Gastroesophageal sphincter (tissue), 3 donors: Measurements from ENCODE around the gene ZNF829.

Source experiments
- CTCF ChIP-seq, 4 experiments: fragments of 200-600 bp in 2 of 4; fragments of 450-650 bp in 2 of 4; sonication (generic) in 1 of 4; IDR thresholded peaks; one replicate each; pipeline ENCODE4 v1.5.1; 2017 to 2019; ENCODE audit warnings: antibody characterized with exemption in 4 of 4, mild to moderate bottlenecking in 2 of 4, moderate library complexity in 2 of 4
- EP300 ChIP-seq: sonication (generic); formaldehyde crosslinking; IDR thresholded peaks from one replicate; pipeline ENCODE4 v1.6.1; 2017; ENCODE audit warnings: antibody characterized with exemption, mild to moderate bottlenecking
- POLR2AphosphoS5 ChIP-seq: sonication (generic); formaldehyde crosslinking; IDR thresholded peaks from one replicate; pipeline ENCODE4 v1.6.1; 2017; ENCODE audit warnings: antibody characterized with exemption

- TF ChIP-seq CTCF (IDR thresholded peaks at IDR 0.05) (no peak), POLR2AphosphoS5 (no peak), EP300 (no peak)
Measured at GRCh38 chr19:36894849-36895383, 21.2 kb downstream of the ZNF829 start.
